AG04449 (cell line): Measurements from ENCODE around the gene HNRNPUL1.

Experiments
- CTCF ChIA-PET: fragments of 350-600 bp; formaldehyde crosslinking; extraction: SDS; loops from one replicate; lab custom pipeline; 2021; ENCODE audit warnings: antibody characterized with exemption; lab: Yijun Ruan, JAX
- POLR2A ChIA-PET: fragments of 400-600, 350-600 bp; formaldehyde crosslinking; extraction: SDS; loops from one replicate; lab custom pipeline; 2020; ENCODE audit warnings: antibody characterized with exemption, inconsistent platforms; lab: Yijun Ruan, JAX
- DNase-seq: peaks from one replicate; pipeline ENCODE4 v3.0.0-alpha.2; 2010; ENCODE audit warnings: low read depth, low spot score
- H3K4me3 ChIP-seq: 2 replicates; pipeline ENCODE4 v1.5.1; 2011; ENCODE audit warnings: low read depth, mild to moderate bottlenecking, control low read depth, low read length
- CTCF ChIP-seq: IDR thresholded peaks from one replicate; pipeline ENCODE4 v1.5.1; 2011; ENCODE audit warnings: mild to moderate bottlenecking, moderate library complexity, low read length, control low read depth, inconsistent platforms; ENCODE audit not compliant: insufficient read depth; ENCODE audit errors: missing control alignments

HNRNPUL1 gene

DNA sequence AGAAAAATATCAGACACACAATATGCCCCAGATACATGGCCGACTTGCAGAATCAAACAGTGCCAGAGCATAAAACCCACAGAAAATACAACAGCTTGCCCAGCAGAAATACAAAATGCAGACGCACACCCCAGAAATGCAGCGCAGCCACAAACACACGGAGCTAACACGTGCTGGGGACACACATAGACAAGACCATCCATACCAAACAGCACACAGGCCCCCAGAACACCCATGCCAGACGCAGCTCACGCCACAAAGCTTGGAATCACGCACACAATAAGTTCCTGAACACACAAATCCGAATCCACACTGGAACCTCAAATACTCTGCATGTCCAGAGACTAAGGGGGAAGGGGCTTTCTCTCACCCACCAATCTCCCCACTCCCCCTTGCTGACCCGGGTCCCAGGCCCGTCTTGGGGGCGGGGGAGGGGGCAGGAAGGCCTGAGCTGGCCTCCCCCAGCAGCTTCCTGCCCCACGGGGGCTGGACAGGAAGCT lies 63.0 kb downstream of the HNRNPUL1 start:
- H3K4me3 ChIP-seq, result no peak overlapping the region
- TF ChIP-seq CTCF, result no peak
- CTCF ChIA-PET, result interaction anchor here (1.0 to 2.1 kb wide), 3 partner anchors 19 to 26 kb away, joined by 4 to 10 read pairs (median 5); no protein-coding TSS in a partner anchor
- POLR2A ChIA-PET, result interaction anchor here (1.2 kb wide), 1 partner anchor 26 kb away, joined by 3 read pairs; the partner anchor contains the start of gene TGFB1
- DNase-seq, result no peak

- ChIA-PET POLR2A (interaction anchor here (1.2 kb wide), 1 partner anchor 26 kb away, joined by 3 read pairs; the partner anchor contains the start of gene TGFB1), CTCF (interaction anchor here (1.0 to 2.1 kb wide), 3 partner anchors 19 to 26 kb away, joined by 4 to 10 read pairs (median 5); no protein-coding TSS in a partner anchor)
- TF ChIP-seq CTCF, result no peak
- no peak for DNase-seq
- H3K4me3 ChIP-seq, result no peak overlapping the region
Measured at GRCh38 chr19:41327576-41328156, 63.5 kb downstream of the HNRNPUL1 start.

GRCh38 chr19:41328157-41328841 lies 64.1 kb downstream of the HNRNPUL1 start:
- DNase-seq, result no peak
- H3K4me3 ChIP-seq, result no peak overlapping the region
- no peak for TF ChIP-seq CTCF
- POLR2A ChIA-PET, result no interaction called here
- CTCF ChIA-PET, result interaction anchor here (1.7 to 2.1 kb wide), 2 partner anchors 20 to 25 kb away, joined by 5 to 10 read pairs; no protein-coding TSS in a partner anchor

DNA sequence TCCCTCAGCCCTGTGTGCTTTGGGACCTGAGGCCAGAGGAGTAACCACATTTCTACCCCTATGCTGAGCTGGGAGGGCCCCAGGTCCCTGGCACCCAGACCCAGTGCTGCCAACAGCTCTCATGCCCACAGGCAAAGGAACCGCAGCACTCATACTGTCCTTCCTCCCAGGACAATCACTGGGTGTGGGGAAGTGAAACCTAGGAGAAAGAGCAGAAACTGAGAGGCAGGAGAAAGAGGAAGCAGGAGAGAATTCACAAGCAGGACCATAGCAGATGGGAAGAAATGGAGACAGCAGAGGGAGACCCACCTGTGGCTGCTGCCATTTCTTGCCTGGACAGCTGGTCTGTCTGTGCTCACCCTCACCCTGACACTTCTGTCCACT lies 64.7 kb downstream of the HNRNPUL1 start:
- TF ChIP-seq CTCF, result no peak
- DNase-seq, result no peak
- POLR2A ChIA-PET, result no interaction called here
- H3K4me3 ChIP-seq, result no peak overlapping the region
- CTCF ChIA-PET, result no interaction called here

GRCh38 chr19:41330481-41330880 lies 66.3 kb downstream of the HNRNPUL1 start:
- H3K4me3 ChIP-seq, result no peak overlapping the region
- POLR2A ChIA-PET, result no interaction called here

More at GRCh38 chr19:41330481-41330880, 66.3 kb downstream of the HNRNPUL1 start:
- CTCF ChIA-PET, result no interaction called here
- DNase-seq, result no peak
- no peak for TF ChIP-seq CTCF
